NCI-H526 (cell line): ENCODE measurements around the gene CAPN5.
"Not testable (repeated sequence)": the region's sequence is repeated elsewhere in the genome, so short reads cannot be mapped to it uniquely, and the experiment has no call there.

Source experiments
- DNase-seq, 2 experiments: peaks; one replicate each; lab custom pipeline; 2025; lab: John Stamatoyannopoulos, UW

Gene CAPN5

DNA sequence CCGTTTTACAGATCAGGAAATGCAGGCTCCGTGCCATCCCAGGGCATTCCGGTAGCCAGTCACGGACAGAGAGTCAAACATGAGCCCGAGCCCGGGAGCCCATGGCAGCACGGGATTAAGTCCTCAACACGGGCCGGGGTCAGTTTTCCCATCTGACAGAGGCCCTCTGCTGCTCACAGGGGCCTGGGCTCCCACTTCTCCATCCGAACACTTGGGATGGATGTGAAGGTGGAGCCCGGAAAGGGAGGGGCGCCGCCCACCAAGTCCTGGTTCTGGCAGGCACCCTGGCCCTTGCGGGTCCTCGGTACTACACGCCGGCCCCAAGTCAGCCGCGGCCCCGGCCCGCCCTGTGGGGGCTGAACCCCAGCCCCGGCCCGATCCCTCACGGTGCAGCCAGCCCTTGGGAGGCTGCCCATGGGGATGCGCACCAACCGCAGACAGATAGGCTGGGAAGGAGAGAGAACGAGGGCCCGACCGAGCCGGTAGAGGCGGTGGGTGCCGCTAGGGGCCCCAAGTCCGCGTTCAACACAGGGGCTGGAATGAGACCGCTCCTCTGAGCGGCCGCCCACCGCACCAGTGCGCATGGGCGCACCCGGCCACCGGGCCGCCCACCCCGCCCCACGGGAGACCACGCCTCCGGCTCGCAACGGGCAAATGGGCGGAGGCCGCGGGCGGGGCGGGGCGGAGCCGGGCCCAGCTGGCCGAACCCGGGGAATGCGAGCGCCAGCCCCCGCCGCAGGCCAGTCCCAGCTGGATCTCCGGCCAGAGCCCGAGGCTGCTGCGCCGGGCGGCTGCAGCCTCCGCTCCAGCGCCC lies at the start of gene CAPN5:
Gene CAPN5, plus strand, starts transcription at position 743 of the 814 bp plus-strand sequence. CDS start 17,916 bp downstream, outside the sequence.
- peak; percentile 59 to 97 for DNase-seq

DNA sequence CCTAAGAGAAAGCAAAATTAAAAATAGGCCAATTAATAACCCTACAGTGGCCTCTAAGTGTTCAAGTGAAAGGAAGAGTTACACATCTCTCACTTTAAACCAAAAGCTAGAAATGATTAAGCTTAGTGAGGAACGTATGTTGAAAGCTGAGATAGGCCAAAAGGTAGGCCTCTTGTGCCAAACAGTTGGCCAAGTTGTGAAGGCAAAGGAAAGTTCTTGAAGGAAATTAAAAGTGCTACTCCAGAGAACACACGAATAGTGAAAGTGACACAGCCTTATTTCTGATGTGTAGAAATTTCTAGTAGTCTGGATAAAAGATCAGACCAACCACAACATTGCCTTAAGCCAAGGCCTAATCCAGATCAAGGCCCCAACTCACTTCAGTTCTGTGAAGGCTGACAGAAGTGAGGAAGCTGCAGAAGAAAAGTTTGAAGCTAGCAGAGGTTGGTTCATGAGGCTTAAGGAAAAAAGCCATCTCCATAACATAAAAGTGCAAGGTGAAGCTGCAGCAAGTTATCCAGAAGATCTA lies 48.3 kb upstream of the CAPN5 start:
- DNase-seq = not testable (repeated sequence)

DNA sequence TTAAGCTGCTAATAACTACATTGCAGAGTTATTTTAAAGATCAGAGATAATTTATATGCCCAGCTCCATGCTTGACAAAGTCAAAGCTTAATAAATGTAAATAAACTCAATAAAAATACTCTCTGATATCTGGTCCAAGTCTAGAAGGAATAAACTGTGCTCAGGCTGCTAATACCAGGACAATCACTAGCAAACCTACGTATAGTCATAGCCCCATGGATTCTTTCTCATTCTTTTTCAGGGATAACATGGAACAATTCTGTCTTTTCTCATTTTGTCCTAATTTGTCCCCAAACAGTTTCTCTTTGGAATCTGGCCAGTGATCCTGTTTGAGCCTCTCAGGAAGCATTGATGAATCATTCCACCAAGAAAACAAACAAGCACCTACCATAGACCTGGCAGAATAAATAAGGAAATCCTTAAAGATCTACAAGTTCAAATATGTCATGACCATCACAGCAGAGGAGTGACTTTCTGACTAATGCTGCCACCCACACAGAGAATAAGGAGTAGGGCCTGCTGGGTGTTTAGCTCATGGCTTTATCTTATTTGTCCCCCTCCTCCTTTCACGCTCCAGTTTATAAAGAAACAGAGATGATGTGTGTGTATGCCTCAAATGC lies 46.7 kb upstream of the CAPN5 start:
- DNase-seq = no peak

DNA sequence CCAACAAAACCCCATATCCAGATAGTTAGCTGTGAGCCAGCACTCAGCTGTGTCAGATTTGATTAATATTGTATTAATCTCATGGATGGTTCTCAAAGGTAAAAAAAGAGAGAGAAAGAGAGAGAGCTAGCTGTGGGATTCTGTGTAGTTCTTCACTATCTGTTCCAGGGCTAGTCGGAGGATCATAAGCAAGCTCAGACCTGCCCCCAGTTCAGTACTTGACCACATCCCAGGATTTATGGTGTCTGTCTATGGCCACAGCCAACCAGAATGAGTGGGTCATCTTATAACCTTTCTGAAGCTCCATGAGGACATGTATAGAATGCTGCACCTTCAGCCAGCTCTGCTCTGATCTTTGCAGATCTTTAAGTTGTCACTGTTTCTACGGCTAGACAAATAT lies 46.0 kb upstream of the CAPN5 start:
- DNase-seq = no peak

DNA sequence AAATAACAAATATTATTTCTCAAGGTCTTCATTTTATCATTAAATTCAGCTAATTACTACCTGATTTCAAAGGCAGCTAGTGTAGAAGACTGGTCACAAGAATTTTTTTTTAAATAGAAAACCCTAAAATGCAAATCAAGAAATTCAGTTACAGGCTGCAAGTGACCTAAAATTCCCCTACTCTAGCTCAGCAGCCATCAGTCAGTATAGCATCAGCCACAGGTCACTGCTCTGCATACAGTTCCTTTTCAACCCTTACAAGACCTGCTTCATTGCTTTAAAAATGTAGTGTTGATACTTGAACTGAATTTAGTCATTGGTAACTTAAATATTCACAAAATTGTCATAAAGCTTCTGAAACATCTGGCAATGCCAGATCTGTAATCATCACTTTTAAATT lies 42.0 kb upstream of the CAPN5 start:
- no peak for DNase-seq

DNA sequence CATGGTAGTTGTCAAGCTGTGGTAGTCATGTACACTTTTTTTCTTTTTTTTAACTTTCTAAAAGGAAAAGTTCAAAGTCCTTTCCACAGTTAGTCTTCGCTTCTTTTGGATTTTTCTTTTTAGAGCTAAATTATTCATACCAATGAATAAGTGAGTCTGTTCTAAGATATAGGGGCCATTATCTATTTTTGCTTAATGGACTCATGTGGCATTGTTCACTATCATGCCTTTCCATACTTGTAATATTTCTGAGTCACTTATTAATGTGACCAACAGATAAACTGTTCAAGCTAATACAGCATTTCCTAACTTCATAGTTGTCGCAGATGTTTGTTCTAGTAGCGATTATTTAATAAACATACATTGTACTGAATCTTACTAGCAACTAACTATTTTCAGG lies 40.5 kb upstream of the CAPN5 start:
- no peak for DNase-seq

DNA sequence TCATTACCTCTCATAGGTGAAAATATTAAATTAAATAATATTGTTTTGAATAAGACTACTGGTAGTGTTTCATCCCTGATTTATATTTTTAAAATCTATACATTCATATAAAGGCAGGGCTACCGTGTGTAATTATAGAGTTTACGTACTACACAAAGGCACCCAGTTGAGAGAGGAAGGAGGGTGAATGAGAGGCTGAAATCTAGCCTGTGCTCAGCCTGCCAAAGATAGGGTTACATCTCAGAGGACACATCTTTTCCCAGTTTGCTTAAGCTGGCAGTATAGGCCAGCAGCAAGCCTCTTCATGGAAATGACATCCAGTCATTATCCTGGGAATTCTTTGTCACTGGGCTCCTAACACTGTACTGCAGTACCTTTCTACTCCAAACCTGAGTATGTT lies 40.0 kb upstream of the CAPN5 start:
- no peak for DNase-seq

DNA sequence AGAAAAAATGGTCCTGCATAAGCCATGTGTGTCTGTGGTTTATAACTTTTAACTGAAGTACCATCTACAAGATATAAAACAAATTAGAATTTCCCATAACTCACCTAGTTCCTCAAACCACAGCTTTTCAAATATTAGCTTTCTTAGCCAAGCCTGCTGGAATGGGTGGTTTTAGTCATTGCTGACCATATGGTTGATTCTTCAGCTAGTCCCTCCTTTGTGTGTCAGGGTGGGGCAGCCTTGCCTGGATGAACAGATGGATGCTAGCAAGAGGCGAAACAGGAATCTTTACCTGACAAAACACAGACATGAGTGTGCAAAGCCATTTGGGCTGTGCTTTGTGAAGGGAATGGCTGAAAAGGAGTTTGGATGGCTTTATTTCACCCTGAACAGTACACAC lies 39.5 kb upstream of the CAPN5 start:
- DNase-seq = no peak

DNA sequence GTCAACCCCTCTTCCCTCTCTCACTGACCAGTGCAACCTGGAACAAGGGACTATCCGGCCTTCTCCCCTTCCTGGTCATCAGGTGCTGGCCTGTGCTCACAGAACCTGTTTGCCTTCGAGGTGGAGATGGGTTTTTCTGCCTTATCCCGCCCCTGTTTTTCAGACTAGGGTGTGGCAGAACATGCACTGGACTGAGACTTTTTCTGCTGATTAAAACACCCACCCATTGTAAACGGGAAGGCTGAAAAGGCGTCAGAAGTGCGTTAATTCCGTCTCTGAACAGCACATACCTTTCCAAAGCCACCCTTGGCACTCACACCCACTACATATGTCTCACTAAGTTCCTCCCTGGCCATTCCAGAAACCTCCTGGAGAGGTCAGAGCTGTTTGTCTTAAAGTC lies 36.9 kb upstream of the CAPN5 start:
- DNase-seq = no peak

DNA sequence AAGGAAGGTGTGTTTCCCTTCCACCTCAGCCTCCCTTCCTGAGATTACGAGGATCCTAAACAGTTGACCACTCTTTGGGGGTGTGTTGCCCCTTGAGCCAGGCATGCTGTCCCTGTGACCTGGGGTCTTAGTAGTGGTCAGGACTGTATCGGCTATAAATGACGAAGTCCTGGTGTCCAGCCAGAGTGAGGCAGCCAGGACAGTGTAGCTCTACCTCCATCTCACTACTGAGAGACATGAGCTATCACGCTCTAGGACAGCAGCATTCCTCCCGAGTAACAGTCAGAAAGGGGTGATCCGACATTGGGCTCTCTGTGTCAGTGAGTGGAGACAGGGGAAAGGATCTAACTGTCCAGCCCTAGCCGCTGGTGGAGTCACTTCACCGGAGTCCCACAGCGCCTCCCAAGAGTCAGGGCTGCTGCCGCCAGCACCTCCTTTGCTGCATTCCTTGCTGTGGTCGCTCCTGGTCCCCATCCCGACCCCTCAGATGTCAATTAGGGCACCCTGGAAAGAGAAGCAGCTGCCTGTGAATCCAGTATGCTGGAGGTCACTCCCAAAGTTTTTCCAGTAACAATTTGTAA lies 35.8 kb upstream of the CAPN5 start:
- no peak for DNase-seq

DNA sequence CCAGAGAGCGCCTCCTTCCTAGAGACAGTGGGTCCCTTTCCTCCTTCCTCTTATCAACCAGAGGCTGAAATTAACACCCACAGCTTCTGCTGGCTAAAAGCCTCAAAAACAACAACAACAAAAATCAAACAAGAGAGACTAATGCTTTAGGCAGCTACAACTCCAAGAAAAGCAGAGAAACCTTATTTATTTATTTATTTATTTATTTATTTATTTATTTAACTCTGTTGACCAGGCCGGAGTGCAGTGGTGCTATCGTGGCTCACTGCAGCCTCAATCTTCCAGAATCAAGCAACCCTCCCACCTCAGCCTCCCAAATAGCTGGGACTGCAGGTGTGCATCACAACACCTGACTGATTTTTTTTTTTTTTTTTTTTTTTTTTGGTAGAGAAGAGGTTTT lies 35.2 kb upstream of the CAPN5 start:
- DNase-seq = no peak

DNA sequence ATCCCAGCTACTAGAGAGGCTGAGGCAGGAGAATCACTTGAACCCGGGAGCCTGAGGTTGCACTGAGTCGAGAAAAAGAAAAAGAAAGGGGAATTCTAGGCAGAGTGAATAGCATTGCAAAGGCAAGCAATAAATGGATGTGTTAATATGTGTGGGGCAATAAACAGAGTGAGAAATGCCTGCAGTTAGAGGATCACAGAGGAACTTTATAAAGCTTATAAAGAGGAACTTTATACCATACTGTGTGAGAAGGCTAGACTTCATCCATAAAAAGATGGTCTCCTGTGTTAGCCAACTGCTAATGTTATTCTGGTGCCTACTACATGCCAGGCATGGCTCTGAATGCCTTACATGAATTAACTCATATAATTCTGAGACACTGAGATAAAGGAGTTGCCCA lies 31.7 kb upstream of the CAPN5 start:
- no peak for DNase-seq

DNA sequence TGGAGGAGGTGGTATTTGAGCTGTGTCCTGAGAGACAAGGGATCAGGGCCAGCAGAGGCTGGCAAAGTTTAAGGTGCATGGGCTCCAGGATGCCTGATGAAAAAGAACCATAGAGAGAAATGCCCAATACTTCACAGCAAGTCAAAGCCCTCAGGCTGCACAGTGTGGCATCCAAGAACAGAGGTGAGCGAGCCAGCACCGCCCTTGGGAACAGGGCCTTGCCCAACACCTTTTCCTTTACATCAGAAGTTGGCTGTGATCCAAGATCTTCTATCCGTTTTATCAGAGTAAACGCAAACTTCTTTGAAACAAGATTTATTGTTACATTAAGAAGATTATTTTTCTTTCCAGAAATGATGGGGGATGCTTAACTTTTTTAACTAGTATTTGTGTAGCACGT lies 31.2 kb upstream of the CAPN5 start:
- no peak for DNase-seq

DNA sequence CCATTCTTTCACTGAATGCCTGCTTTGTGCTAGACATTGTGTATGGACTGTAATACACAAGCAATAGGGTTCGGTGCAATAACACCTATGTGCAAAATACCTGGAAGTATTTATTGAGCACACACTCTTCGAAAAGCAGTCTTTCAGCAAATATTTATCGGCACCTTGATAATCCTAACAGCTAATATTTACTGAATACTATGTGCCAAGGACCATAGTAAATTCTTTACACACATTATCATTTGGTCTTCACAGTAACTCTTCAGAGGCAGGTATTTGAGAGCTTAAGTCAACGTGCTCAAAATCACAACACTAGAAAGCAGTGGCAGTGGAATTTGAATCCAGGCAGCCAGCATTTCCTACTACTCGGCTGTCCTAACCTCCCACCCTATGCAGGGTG lies 30.4 kb upstream of the CAPN5 start:
- no peak for DNase-seq

DNA sequence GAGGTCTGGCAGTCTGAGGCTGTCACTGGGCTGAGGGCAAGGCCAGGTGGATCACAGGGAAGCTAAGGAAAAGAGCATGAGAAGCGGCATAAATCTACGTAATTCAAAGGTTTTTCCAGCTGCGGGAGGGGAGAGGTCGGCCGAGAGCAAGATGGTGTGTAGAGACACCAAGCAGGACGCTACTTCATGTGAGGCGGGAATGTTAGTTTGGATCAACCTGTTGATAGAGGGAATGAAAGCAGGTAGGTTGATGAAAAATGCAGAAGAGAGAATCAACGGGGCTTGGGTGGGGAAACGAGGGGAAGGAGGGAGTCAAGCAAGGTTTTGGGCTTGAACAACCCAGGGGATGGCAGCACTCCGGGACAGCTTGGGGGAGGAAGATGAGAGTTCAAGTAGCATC lies 29.7 kb upstream of the CAPN5 start:
- no peak for DNase-seq

DNA sequence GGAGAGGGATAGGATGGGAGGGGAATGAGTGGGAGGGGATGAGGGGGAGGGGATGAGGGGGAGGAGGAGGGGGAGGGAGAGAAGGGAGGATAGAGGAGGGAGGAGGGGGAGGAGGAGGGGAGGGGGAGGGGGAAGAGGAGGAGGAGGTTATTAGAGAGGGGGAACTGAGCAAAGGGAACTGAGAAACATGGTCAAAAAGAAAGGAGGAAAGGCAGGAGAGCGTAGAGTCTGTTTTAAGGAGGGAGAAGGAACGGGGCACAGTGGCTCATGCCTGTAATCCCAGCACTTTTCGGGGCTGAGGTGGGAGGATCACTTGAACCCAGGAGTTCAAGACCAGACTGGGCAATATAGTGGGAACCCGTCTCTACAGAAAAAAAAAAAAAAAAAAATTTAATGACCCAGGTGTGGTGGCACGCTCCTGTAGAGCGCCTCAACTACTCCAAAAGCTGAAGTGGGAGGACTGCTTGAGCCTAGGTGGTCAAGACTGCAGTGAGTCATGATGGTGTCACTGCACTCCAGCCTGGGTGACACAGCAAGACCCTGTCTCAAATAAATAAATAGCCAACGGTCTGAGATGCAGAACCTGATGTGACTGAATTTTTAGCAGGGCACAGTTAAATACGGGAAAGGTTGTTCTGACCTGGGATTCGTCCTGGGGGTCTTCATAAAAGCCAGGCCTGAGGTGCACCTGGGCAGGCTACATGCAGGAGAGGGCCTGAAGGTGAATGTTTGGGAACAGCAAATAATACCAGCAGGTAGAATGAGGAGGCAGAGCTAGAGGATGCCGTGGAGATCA lies 28.5 kb upstream of the CAPN5 start:
- no peak for DNase-seq

DNA sequence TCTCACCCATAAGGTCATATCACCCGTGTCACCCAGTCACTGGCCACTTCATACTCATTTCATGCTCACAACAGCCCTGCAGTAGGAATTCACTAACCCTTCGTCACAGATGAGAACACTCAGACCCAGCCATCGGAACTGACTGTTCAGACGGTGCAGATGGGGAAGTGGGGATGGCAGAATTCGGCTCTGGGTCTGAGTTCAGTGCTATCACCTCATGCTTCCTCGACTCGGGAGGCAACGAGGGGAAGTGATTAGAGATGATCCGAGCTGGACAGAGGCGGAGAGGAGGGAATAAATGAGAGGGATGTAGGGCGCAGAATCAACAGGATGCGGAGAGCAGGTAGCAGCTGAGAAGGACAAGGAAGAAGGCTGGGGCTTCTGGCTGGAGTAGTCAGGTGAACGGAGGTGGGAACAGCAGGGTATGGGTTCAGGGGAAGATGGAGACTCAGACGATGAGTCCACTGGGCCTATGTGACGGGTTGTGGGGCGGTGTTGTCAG lies 27.9 kb upstream of the CAPN5 start:
- DNase-seq = no peak

DNA sequence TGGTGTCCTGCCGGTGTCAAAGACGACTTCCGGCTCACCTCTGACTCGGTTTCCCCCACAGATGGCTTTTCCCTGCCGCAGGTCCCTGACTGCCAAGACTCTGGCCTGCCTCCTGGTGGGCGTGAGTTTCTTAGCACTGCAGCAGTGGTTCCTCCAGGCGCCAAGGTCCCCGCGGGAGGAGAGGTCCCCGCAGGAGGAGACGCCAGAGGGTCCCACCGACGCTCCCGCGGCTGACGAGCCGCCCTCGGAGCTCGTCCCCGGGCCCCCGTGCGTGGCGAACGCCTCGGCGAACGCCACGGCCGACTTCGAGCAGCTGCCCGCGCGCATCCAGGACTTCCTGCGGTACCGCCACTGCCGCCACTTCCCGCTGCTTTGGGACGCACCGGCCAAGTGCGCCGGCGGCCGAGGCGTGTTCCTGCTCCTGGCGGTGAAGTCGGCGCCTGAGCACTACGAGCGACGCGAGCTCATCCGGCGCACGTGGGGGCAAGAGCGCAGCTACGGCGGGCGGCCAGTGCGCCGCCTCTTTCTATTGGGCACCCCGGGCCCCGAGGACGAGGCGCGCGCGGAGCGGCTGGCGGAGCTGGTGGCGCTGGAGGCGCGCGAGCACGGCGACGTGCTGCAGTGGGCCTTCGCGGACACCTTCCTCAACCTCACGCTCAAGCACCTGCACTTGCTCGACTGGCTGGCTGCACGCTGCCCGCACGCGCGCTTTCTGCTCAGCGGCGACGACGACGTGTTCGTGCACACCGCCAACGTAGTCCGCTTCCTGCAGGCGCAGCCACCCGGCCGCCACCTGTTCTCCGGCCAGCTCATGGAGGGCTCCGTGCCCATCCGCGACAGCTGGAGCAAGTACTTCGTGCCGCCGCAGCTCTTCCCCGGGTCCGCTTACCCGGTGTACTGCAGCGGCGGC lies 27.0 kb upstream of the CAPN5 start:
- no peak for DNase-seq

DNA sequence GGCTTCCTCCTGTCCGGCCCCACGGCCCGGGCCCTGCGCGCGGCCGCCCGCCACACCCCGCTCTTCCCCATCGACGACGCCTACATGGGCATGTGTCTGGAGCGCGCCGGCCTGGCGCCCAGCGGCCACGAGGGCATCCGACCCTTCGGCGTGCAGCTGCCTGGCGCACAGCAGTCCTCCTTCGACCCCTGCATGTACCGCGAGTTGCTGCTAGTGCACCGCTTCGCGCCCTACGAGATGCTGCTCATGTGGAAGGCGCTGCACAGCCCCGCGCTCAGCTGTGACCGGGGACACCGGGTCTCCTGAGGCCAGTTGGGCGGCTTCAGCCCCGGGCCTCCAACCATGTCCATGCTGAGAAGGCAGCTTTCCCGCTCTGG lies 26.4 kb upstream of the CAPN5 start:
- DNase-seq = no peak

DNA sequence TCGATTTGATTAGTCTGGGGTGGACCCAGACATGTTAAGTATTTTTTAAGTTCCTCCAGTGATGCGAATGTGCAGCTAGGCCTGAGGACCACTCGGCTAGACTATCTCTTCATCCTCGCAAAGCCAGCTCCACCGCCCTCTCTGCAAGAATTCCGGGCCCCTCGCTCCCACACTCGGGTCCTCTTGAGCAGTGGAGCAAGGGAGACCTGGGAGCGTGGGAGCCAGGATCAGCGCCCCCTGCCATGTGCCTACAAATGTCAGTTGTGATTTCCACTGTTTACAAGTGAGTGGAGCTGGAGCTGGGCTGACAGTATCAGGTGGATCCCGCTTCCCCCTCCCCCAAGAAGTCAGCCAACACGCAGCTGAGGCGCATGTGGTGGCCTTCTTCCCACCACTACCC lies 25.9 kb upstream of the CAPN5 start:
- DNase-seq = no peak

DNA sequence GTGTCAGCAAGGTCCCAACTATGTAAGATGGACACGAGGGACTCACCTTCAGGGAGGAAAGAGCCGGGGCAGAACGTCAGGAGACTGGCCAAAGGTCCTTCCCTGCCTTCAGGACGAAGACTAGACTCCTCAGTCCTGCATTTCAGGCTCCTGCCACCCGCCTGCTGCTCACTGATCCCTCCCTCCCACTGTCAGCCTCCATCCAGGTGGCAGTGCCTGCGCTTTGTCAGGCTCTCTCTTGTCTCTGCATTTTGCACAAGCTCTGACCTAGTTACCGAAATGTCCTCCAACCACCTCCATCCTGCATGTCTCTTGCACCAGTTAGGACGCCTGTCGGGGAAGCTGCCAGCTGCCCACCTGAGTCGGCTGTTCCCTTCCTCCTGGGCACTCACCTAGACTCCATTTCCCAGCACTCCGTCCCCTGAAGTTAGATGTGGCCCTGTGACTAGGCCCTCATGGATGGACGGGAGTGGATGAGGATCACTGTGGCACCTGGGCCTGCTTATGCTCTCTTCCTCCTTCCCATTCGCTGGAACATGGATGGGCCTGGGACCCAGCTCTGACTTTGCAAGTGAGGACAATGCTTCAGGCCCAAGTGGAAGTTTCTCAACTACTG lies 24.6 kb upstream of the CAPN5 start:
- DNase-seq = no peak
